GM18951 (cell line): ENCODE data around the gene MXI1.
A peak's percentile ranks its signal among the peaks of the same experiment; 100 is the strongest.

Experiments
- POLR2A ChIP-seq: IDR thresholded peaks from 4 replicates; pipeline ENCODE4 v1.6.1; 2011; ENCODE audit warnings: mild to moderate bottlenecking; ENCODE audit not compliant: insufficient read length, insufficient read depth; ENCODE audit errors: extremely low read depth
- in situ Hi-C: fragments of 300-500 bp; cut with MboI; formaldehyde crosslinking; loops from one replicate; pipeline ENCODE4 v1.12.0; 2022; ENCODE audit warnings: low sequenced_read_pairs, mixed read lengths, inconsistent platforms; ENCODE audit not compliant: unreplicated experiment

MXI1 gene

GRCh38 chr10:110304394-110304779, 97.0 kb downstream of the MXI1 start:
- in situ Hi-C loops = no loop called here
- no peak for TF ChIP-seq POLR2A

DNA sequence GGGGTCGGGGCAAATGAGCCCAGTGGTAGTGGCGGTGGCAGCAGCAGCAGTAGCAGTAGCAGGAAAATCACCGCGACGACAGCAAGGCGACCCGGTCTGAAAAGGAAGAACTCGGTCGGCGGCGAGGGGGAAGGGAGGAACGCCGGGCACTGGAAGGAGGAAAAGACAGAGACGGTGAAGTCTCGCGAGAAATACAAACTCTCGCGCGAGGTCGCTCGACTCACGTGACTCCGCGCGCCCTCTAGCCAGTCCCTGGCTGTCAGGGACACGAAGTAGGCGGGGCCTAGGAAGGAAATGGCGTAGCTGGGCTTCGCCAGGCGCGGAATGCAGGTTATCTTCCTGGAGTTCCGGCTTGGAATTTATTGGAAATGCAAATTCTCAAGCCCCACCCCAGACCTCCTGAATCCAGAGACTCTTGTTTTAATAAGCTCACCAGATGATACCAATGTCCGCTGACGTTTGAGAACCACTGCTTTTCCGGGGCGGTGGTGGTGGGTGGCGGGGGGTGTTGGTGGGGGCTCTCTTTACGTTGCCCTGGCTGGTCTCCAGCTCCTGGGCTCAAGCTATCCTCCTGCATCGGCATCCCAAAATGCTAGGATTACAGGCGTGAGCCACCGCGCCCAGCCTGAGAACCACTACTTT, 97.5 kb downstream of the MXI1 start, which contains the start of gene SMNDC1:
TSS of gene SMNDC1 (minus strand) at position 141 of the 642 bp plus-strand sequence. CDS start 1,333 bp downstream, outside the sequence.
- TF ChIP-seq POLR2A = peak; percentile 90
- in situ Hi-C loops = no loop called here

DNA sequence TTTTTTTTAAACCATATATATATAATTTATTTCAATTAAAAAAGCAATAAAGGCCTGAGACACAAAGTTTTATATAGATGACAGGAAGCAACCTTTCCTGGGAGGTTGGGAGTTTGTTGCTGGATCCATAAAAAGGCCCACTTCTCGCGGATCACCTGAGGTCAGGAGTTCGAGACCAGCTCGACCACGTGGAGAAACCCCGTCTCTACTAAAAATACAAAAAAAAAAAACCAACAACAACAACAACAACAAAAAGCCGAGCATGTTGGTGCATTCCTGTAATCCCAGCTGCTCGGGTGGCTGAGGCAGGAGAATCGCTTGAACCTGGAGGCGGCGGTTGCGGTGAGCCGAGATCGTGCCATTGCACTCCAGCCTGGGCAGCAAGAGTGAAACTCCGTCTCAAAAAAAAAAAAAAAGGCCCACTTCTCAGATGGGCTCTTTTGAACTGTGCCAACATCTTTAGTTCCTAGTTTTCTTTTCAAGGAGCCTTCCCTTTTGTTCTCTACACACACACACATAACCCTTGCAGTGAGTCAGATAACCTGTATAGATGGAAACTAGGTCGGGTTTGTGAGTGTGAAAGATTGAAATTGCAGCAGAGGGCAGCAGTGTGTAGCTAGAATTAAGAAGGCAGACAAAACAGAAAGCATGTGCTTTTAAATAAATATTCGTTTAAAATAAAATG, 98.5 kb downstream of the MXI1 start:
- TF ChIP-seq POLR2A = no peak
- in situ Hi-C loops = no loop called here

DNA sequence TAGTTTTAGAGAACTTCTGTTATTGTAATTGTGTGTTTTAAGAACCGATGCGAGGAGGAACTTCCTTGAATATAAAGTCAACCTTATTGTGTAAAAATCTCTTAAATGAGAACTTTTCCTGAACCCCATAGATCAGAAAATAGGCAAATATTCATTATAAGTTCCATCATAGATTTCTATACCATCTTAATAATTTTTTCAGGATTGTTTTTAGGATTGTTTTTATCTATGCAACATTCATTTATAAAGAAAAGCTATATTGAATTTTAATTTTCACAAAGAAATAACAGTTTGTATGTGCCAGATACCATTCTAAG, 99.0 kb downstream of the MXI1 start:
- in situ Hi-C loops = no loop called here

DNA sequence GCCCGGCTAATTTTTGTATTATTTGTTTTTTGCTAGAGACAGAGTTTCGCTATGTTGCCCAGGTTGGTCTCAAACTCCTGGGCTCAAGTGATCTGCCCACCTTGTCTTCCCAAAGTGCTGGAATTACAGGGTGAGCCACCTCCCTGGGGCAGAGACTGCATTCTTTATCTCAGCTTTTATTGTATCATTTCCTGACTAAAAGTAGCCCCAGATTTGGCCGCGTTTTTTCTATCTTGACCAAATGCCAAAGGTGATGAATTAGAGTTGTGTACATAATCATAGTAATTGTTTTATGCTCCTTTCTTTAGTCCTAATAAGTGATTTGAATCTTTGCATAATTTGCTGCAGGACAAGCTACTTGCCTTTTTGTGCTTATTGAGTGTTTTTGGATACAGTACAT, 100.4 kb downstream of the MXI1 start:
- no peak for TF ChIP-seq POLR2A
- in situ Hi-C loops = no loop called here

More for the DNA sequence above, 99.0 kb downstream of the MXI1 start:
- TF ChIP-seq POLR2A = no peak

- in situ Hi-C loops = loop anchor here (10.0 kb wide), 1 partner anchor 234 kb away; no protein-coding TSS in a partner anchor
- TF ChIP-seq POLR2A = no peak
Measured at GRCh38 chr10:110310741-110311140, 103.3 kb downstream of the MXI1 start.

DNA sequence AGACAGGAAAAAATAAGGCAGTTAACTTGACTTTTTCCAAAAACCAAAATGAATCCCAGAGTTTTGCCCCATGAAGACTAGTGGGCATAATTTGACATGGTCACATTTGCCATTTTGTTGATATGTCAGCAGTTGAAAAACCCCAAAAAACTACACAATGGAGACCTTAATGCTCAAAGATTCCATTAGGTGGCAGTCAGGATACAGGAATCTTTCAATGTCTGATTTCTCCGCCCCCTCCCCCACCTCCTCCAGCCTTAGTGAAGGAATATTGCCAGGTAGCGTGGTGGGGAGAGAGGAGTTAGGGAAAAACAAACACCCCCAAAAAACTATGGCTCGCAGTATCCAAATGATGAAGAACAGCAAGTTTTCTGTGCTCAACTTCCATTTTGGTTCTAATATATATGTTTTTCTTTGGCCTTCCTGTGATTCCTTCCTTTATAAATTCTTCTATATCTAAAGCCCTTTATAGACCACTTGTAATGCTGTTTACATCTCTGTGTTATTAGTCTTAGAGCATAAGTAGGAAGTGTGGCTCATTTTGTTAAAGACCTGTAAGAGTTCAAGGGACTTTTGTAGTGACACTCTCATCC, 104.0 kb downstream of the MXI1 start:
- TF ChIP-seq POLR2A = no peak
- in situ Hi-C loops = loop anchor here (10.0 kb wide), 1 partner anchor 233 kb away; no protein-coding TSS in a partner anchor

DNA sequence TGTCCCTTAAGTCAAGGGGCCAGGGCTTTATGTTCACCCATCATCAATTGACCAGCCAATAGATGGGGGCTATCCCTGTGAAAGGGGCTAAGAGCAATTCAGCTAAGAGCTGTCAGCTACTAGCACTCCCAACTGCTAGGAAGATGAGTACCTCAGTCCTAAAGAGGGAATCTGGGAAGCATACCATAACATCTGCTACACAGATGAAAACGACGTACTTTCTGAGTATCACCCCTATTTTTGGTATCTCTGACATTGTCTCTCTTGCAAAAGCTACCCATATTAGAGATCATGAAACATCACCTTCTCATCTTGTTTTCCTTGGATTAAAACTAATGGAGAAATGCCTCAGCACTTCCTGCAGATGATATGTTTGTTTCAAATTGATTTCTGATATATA, 104.8 kb downstream of the MXI1 start:
- TF ChIP-seq POLR2A = no peak
- in situ Hi-C loops = loop anchor here (10.0 kb wide), 1 partner anchor 233 kb away; no protein-coding TSS in a partner anchor

GRCh38 chr10:110313674-110314073, 106.3 kb downstream of the MXI1 start:
- TF ChIP-seq POLR2A = no peak
- in situ Hi-C loops = loop anchor here (10.0 kb wide), 1 partner anchor 231 kb away; no protein-coding TSS in a partner anchor

DNA sequence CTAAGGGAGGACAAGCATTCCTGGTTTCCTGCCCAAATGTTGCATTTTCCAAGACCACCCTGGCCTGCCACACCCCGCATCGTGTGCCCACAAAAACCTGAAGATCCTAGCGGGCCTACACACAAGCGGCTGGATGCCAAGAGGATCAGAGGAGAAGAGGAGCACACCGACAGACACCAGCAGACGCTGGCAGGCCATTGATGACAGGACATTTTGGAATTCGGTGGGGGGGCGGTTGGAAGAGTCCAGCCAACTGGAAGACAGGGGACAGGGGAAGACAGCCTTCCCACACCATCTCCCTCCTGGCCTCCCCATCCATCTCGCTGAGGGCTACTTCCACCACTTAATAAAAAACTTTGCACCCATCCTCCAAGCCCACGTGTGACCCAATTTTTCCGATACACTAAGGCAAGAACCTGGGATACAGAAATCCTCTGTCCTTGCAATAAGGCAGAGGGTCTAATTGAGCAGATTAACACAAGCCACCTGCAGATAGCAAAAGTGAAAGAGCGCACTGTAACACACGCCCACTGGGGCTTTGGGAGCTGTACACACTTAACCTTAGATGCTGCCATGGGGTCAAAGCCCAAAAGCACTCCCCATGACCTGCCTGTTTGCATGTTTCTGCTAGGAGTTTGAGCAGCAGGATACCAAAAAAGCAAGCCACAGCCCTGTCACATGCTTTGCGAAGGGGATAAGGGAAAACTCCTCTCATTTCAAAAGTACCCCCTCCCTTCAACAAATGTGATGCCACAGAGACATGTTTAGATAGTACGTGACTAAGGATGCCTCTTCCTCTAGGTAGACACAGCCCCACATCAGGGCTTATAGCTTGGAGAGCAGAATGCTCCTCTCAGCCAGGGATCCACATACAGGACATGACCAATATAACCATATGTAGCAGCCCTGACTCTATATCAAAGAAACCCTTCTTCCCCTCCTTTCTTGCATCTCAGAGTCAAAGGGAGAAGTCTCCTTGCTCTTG, 110.8 kb downstream of the MXI1 start:
- in situ Hi-C loops = loop anchor here (10.0 kb wide), 1 partner anchor 227 kb away; no protein-coding TSS in a partner anchor

DNA sequence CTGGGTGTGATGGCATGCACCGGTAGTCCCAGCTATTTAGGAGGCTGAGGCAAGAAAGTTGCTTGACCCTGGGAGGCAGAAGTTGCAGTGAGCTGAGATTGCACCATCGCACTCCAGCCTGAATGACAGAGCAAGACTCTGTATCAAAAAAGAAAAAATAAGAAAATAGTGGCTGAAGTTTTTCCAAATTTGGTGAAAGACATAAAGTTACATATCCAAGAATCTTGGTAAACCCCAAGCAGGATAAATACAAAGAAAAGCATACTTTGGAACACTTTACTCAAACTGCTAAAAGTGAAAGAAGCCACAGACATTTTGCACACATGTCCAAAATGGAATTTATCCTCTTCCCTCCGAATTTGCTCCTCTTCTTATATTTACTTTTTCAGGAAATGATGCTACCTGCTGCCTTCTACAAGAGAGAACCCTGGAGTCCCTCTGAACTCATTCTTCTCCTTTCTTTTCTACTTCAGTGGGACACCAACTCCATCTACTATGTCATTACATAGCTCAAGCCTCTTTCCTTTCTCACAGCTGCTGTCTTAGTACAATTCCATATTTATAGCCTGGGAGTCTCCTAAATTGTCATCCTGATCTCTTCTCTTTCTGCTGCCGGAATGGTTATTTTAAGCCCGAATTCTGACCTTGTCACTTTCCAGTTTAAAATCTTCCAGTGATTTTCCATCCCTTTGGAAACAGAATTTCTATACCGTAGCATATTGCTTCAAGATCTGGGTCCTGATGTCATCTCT, 114.6 kb downstream of the MXI1 start:
- in situ Hi-C loops = no loop called here
- TF ChIP-seq POLR2A = no peak

More for the DNA sequence above, 110.8 kb downstream of the MXI1 start:
- no peak for TF ChIP-seq POLR2A

DNA sequence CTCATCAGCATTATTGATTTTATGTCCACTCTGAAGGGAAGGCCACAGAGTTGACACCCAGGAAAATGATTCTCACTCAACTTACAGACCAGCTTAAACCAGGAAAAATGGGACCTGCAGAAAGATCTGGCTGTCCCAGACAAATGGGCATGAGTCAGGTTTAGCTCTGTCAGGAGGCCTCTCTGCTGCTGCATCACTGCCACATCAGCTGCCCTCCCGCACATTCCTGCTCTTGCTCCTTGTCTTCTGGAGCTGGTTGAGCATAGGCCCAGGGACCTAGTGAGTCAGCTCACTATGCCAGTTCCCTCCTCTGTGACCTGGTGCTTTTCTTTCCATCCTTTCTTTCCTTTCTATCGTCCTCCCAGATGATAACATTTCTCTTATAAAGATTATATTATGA, 116.1 kb downstream of the MXI1 start:
- in situ Hi-C loops = no loop called here
- TF ChIP-seq POLR2A = no peak
